IPS-NIHi7 (cell line): Measurements from ENCODE around the gene EVI5.
"Not testable (repeated sequence)": the region's sequence is repeated elsewhere in the genome, so short reads cannot be mapped to it uniquely, and the experiment has no call there.

Source experiments
- DNase-seq: peaks from one replicate; pipeline ENCODE4 v3.0.0; 2012; ENCODE audit warnings: mixed read lengths; ENCODE audit errors: extremely low spot score

The EVI5 gene

GRCh38 chr1:92577261-92577895, 207.5 kb downstream of the EVI5 start:
- DNase-seq: no peak

GRCh38 chr1:92575123-92575522, 209.8 kb downstream of the EVI5 start:
- no peak for DNase-seq

GRCh38 chr1:92572520-92572919, 212.4 kb downstream of the EVI5 start:
- no peak for DNase-seq

- no peak for DNase-seq
Observed at GRCh38 chr1:92571578-92571977, 213.3 kb downstream of the EVI5 start.

- DNase-seq: no peak
Observed at GRCh38 chr1:92567211-92567868, 217.6 kb downstream of the EVI5 start.

- no peak for DNase-seq
Observed at GRCh38 chr1:92563457-92564216, 221.3 kb downstream of the EVI5 start.

- no peak for DNase-seq
Observed at GRCh38 chr1:92556350-92556749, 228.6 kb downstream of the EVI5 start.

- DNase-seq: no peak
Observed at GRCh38 chr1:92554216-92554615, 230.7 kb downstream of the EVI5 start.

GRCh38 chr1:92551916-92552315, 233.0 kb downstream of the EVI5 start:
- no peak for DNase-seq

- DNase-seq: no peak
Observed at GRCh38 chr1:92544756-92545165, 240.1 kb downstream of the EVI5 start.

GRCh38 chr1:92543131-92544055, 241.5 kb downstream of the EVI5 start:
- DNase-seq: no peak

GRCh38 chr1:92538413-92539061, 246.4 kb downstream of the EVI5 start:
- no peak for DNase-seq

GRCh38 chr1:92538048-92538412, 246.9 kb downstream of the EVI5 start:
- no peak for DNase-seq

GRCh38 chr1:92536980-92537884, 247.7 kb downstream of the EVI5 start:
- DNase-seq: no peak

- no peak for DNase-seq
Observed at GRCh38 chr1:92536211-92536979, 248.5 kb downstream of the EVI5 start.

- DNase-seq: not testable (repeated sequence)
Observed at GRCh38 chr1:92532371-92532770, 252.5 kb downstream of the EVI5 start.

GRCh38 chr1:92531939-92532338, 253.0 kb downstream of the EVI5 start:
- not testable (repeated sequence) for DNase-seq

GRCh38 chr1:92527670-92528069, 257.2 kb downstream of the EVI5 start:
- no peak for DNase-seq

- not testable (repeated sequence) for DNase-seq
Observed at GRCh38 chr1:92524944-92525590, 259.8 kb downstream of the EVI5 start.
